ENCODE results near the gene CDH4. TPM values are rescaled to one million over a fixed set of nuclear protein-coding genes. Genes with fewer than 3 reads are reported as not detected.
A peak's percentile ranks its signal among the peaks of the same experiment; 100 is the strongest.

Gene CDH4
- total RNA-seq, 1 experiment from 2014 or later: 3.8 TPM

GRCh38 chr20:61875221-61875885 lies 623.3 kb downstream of the CDH4 start:
- no peak for DNase-seq (ENCODE audit: low read depth)

DNA sequence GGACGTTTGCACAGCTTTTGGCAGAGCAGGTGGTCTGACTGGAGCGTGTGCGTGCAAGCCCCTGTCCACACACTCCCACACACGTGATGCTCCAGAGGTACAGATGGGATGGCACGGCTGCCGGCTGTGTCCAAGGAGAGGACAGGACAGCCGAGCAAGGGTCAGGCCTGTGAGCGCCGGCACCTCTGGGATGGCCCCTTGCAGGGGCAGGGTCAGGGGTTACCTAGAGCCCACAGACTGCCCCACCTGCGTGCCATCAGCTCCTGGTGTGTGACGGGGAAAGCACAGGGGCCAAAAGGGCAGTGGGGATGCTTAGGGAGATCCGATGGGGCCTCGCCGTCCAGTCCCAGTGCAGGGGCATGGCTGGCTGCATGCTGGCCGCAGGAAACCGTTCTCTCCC lies 623.9 kb downstream of the CDH4 start:
- DNase-seq (ENCODE audit: low read depth): no peak

DNA sequence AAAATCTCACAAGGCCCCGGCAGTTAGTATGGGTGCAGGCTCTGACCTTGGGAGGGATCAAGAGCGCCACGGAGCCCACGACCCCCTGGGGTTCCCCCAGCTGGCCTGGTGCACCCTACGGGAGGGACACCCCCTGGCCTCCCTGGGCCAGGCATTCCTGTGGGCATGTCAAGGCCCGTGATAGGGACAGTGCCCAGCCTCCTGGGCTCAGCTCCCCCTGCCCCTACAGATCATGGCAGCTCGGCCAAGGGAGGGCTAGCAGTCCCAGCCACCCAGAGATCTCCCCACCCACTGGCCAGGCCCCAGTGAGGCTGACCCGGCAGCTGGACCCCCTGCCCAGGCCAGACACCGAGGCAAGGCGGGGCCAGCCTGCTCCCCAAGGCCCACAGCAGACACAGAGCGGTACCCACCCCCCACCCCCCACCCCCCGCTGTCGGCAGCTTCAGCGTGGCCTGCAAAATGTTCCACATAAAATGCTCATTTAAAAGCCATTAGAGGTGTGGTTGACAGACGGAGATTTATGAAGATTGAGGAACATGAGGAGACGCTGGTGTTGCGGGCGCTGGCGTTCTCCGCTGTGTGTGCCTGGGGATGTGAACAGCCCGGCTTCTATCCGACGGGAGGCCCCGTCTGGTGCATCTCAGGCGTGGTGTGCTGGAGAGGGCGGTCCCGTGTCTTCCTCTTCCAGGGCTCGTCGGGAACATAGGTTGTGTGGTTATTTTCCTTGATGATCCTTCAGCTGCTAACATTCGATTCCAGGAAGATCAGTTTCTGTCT lies 625.1 kb downstream of the CDH4 start:
- no peak for DNase-seq (ENCODE audit: low read depth)

- no peak for DNase-seq (ENCODE audit: low read depth)
Measured at GRCh38 chr20:61877776-61878477, 625.9 kb downstream of the CDH4 start.

- DNase-seq (ENCODE audit: low read depth): no peak
Measured at GRCh38 chr20:61878478-61879302, 626.6 kb downstream of the CDH4 start.

GRCh38 chr20:61879303-61879620 lies 627.2 kb downstream of the CDH4 start:
- peak; percentile 30 for DNase-seq (ENCODE audit: low read depth)

DNA sequence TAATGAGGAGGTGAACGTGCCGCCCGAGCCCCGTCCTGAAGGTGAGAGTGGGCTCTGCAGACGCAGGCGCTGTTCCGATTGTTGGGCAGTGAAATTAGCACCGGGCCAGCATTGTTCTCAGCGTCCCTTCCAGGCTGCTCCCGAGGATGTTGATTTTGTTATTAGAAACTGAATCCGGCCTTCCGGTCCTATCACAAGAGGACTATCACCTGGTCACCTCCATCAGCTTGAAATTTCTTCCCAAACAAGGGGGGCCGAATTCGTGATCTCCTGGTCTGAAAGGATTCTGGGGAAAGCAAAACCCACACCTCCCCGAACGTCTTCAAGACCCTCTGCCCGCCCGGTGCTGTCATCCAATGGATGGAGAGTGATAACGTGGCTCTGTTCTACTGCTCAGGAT lies 627.6 kb downstream of the CDH4 start:
- DNase-seq (ENCODE audit: low read depth): no peak

DNA sequence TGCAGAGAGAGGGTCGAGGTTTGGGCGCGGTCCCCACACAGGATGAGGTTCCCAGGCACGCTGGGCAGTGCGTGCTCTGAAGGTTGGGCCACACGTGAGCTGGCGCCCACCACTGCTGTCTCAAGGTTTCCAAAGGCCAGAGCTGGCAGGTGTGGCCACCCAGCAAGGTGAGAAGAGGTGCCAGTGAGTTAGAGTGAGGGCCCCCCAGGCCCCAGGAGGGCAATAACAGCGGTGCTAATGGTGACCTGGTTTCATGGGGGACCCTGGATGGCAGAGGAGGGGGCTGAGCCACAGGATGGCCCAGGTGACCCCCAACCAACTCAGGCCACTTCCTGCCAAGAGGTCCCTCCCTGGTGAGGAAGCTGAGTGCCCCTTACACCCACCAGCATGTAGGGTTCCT lies 628.6 kb downstream of the CDH4 start:
- no peak for DNase-seq (ENCODE audit: low read depth)

DNA sequence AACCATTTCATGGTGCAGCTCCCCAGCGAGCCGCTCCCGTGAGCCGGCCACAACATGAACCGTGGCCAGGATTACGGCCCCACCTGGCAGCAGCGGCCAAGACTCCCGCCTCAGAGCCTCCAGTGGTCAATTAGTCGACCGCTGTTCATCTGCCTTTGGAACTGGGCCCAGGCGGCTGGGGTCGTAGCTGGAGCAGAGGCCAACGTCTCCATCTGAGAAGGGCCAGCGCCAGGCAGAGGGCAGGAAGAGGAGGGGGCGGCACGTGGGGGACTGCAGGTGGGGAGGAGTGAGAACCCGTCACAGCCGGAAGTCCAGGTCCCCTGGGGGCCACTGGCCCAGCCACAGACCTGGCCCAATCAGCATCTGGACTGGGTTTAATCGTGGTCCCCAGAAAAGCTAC lies 629.4 kb downstream of the CDH4 start:
- DNase-seq (ENCODE audit: low read depth): no peak

DNA sequence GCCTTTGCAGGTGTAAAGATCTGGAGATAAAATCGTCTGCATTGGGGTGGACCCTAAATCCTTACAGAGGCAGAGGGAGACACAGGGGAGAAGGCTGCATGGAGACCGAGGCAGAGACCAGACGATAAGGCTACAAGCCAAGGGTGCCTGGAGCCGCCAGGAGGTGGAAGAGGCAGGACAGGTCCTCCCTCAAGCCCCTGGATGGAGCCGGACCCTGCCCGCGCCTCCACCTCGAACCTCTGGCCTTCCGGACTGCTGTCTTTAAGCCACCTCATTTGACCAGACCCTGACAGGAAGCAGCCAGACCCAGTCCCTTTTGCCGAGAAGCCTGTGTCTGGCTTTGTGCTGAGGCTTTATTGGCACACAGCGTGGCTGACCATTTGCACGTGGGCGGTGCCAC lies 629.8 kb downstream of the CDH4 start:
- DNase-seq (ENCODE audit: low read depth): no peak

- DNase-seq (ENCODE audit: low read depth): peak; percentile 35
Measured at GRCh38 chr20:61882716-61883615, 630.9 kb downstream of the CDH4 start.

DNA sequence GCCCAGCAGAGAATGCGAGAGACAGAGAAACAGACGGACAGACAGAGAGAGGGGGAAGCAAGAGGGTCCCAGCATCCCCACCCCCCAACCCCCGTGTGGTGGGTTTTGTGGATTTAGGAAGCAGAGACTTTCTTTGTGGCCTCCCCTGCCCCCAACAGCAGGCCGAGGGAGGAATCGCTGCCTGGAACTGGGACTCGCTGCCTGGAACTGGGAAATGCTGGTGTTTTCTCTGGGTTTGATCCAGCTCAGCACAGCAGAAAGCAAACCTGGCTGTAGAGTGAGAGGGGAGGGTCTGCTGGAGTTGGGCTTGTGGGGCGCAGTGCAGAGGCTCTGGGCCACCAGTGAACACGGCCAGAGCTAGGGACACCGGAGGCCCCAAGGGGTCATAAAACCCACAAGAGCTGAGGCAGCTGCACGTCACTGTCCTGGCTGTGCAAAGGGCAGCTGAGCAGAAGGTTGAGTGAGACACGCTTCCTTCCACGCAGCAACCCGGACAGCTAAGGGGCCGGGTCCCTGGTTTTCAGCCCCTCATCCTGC lies 631.9 kb downstream of the CDH4 start:
- DNase-seq (ENCODE audit: low read depth): no peak

GRCh38 chr20:61884571-61885389 lies 632.7 kb downstream of the CDH4 start:
- DNase-seq (ENCODE audit: low read depth): no peak

DNA sequence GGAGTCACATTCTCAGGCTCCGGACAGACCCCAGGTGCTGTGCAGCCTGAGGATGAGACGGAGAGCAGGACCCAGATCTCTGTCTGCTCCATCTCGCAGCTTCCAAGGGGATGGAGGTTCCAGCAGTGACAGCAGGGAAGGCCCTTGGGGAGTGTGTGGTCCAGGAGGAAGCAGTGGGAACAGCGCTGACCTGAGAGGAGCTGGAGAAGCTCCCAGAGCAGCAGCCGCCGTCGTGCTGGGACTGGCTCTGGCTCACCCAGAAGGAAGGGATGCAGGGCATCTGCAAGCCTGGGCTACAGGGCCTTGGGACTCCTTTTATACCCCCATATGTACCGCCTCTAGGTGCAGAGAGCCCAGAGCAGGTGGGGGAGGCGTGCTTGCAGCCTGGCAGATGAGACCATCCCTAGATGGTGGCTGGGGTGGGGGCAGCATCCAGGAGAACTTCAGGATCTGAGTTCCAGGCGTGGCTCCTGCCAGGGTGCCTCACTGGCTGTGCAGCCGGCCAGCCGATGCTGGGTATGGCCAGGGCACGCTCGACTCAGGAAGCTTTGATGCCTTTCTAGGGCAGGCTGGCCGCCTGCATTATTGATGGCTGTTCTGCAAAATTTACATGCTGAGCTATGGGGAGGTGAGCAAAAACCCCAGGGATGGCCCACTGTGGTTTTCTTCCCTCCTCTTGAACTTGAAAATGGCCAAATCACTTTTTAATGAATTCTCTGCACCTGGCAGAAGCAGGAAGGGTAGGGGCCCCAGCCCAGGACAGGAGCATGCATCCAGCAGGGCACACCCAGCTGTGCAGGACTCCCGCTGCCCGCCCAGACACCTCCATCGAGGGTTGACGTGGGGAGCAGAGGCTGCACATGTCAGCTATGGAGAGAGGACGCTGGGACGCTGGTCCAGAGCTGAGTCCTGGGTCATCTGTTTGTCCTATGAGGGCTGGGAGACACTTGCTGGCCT lies 634.0 kb downstream of the CDH4 start:
- DNase-seq (ENCODE audit: low read depth): no peak

GRCh38 chr20:61886721-61887595 lies 634.9 kb downstream of the CDH4 start:
- DNase-seq (ENCODE audit: low read depth): peak; percentile 58

DNA sequence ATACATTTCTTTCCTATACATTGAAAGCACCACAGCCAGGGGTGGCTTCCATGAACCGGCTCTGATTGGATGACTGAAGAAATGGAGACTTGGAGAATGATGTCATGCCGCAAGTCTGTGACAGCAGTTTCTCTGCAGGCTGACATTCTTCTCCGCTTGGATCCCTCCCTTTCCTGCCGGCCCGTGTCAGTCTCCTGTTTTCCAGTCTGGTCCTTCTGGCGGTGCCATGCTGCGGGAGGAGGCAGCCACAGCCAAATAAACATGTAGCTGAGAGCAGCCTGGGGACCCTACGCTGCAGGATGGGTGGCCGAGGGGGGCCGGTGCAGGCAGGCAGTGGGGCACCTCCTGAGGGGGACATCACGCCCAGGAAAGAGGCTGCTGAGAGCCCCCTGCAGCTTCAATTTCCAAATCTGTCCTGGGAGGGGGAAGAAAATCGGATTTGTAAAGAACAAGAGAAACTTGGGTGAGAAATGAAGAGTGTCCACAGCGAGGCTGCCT lies 635.6 kb downstream of the CDH4 start:
- DNase-seq (ENCODE audit: low read depth): no peak

DNA sequence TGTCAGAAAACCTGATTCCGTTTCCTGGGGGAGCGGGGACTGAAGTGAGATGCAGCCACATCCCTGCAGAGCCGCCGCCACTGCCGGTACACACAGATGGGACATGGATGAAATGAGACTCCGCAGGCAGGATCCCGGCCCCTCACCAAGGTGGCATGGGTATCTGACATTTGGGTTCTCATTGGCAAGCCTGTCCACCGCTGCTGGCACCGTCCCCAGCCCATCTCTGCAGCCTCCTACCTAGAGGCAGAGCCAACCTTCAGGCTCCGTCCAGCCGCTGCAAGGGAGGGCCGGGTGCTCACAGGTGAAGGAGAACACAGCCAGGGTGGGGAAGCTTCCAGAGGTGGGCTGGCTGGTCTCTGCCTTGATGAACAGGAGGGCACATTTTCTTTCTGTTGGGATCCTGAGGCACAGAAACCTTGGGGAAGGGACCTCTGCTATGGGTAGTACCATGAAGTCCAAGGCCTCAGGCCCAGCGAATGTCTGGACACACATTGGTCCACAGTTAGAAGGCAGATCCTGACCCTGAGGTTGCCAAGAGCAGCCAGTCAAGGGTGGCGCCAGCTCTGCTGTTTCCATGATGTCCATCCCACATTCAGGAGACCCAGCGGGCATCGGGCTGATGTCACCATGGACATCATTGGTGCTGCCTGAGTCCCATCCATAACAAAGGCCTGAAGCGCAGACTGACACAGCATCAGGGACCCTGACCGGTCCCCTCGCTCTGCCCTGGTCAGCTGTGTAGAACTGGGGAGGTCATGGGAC lies 636.2 kb downstream of the CDH4 start:
- DNase-seq (ENCODE audit: low read depth): no peak

Data from Daoy (cell line).